HL-60 (cell line): ENCODE data around the gene RASA1.

ENCODE experiments used
- GABPA ChIP-seq: IDR thresholded peaks from 2 replicates; pipeline ENCODE4 v1.6.1; 2012; ENCODE audit warnings: low read depth
- POLR2AphosphoS5 ChIP-seq: IDR thresholded peaks from 2 replicates; pipeline ENCODE4 v1.6.1; 2012; ENCODE audit warnings: low read depth
- SPI1 ChIP-seq: IDR thresholded peaks from 2 replicates; pipeline ENCODE4 v1.6.1; 2012; ENCODE audit warnings: low read depth, mild to moderate bottlenecking, borderline replicate concordance
- TF ChIP-seq, protein P1 (sequence below): IDR thresholded peaks from one replicate; pipeline ENCODE4 v1.5.1; 2011; ENCODE audit warnings: low read length, control low read depth, inconsistent platforms; ENCODE audit not compliant: insufficient read depth
- TF ChIP-seq, protein P2 (sequence below): IDR thresholded peaks from 2 replicates; pipeline ENCODE4 v1.6.1; 2012; ENCODE audit warnings: low read depth; ENCODE audit not compliant: insufficient replicate concordance

DNA sequence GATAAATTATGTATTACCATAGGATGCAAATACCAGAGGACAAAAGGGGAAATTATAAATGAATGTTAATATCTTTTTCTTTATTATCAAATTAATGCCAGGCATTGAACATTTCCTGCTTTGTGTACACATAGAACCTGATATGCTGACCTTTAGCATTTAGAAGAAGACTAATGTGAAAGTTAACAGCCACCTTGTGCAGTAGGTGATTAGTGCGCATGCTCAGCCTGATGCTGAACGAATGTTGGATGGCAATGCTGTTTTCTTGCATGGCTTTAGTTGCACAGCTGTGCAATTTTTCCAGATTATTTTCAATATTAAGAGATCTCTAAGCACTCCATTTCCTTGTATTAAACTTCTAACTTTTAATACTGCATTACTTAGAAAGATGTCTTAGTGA is 99.6 kb downstream of the RASA1 start:
- TF ChIP-seq, protein P1, sequence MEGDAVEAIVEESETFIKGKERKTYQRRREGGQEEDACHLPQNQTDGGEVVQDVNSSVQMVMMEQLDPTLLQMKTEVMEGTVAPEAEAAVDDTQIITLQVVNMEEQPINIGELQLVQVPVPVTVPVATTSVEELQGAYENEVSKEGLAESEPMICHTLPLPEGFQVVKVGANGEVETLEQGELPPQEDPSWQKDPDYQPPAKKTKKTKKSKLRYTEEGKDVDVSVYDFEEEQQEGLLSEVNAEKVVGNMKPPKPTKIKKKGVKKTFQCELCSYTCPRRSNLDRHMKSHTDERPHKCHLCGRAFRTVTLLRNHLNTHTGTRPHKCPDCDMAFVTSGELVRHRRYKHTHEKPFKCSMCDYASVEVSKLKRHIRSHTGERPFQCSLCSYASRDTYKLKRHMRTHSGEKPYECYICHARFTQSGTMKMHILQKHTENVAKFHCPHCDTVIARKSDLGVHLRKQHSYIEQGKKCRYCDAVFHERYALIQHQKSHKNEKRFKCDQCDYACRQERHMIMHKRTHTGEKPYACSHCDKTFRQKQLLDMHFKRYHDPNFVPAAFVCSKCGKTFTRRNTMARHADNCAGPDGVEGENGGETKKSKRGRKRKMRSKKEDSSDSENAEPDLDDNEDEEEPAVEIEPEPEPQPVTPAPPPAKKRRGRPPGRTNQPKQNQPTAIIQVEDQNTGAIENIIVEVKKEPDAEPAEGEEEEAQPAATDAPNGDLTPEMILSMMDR = no peak
- TF ChIP-seq POLR2AphosphoS5 (no peak), SPI1 (no peak), GABPA (no peak)
- TF ChIP-seq, protein P2, sequence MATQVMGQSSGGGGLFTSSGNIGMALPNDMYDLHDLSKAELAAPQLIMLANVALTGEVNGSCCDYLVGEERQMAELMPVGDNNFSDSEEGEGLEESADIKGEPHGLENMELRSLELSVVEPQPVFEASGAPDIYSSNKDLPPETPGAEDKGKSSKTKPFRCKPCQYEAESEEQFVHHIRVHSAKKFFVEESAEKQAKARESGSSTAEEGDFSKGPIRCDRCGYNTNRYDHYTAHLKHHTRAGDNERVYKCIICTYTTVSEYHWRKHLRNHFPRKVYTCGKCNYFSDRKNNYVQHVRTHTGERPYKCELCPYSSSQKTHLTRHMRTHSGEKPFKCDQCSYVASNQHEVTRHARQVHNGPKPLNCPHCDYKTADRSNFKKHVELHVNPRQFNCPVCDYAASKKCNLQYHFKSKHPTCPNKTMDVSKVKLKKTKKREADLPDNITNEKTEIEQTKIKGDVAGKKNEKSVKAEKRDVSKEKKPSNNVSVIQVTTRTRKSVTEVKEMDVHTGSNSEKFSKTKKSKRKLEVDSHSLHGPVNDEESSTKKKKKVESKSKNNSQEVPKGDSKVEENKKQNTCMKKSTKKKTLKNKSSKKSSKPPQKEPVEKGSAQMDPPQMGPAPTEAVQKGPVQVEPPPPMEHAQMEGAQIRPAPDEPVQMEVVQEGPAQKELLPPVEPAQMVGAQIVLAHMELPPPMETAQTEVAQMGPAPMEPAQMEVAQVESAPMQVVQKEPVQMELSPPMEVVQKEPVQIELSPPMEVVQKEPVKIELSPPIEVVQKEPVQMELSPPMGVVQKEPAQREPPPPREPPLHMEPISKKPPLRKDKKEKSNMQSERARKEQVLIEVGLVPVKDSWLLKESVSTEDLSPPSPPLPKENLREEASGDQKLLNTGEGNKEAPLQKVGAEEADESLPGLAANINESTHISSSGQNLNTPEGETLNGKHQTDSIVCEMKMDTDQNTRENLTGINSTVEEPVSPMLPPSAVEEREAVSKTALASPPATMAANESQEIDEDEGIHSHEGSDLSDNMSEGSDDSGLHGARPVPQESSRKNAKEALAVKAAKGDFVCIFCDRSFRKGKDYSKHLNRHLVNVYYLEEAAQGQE = no peak
